ENCODE results near the gene CALML6.
"Not testable (repeated sequence)": the region's sequence is repeated elsewhere in the genome, so short reads cannot be mapped to it uniquely, and the experiment has no call there.

Gene CALML6

GRCh38 chr1:1926886-1927660 lies 12.0 kb downstream of the CALML6 start:
- DNase-seq: no peak

GRCh38 chr1:1927751-1928150 lies 12.7 kb downstream of the CALML6 start:
- no peak for DNase-seq

- DNase-seq: no peak
Observed at GRCh38 chr1:1928231-1929101, 13.4 kb downstream of the CALML6 start.

- no peak for DNase-seq
Observed at GRCh38 chr1:1929102-1929638, 14.1 kb downstream of the CALML6 start.

- DNase-seq: no peak
Observed at GRCh38 chr1:1929639-1930545, 14.8 kb downstream of the CALML6 start.

GRCh38 chr1:1934848-1935247 lies 19.8 kb downstream of the CALML6 start:
- not testable (repeated sequence) for DNase-seq

GRCh38 chr1:1937061-1937460 lies 22.0 kb downstream of the CALML6 start:
- DNase-seq: no peak

- no peak for DNase-seq
Observed at GRCh38 chr1:1937549-1938275, 22.7 kb downstream of the CALML6 start.

- DNase-seq: no peak
Observed at GRCh38 chr1:1938276-1938573, 23.2 kb downstream of the CALML6 start.

- no peak for DNase-seq
Observed at GRCh38 chr1:1938613-1939295, 23.7 kb downstream of the CALML6 start.

GRCh38 chr1:1939296-1940122 lies 24.4 kb downstream of the CALML6 start:
- DNase-seq: no peak

GRCh38 chr1:1940123-1940425 lies 25.0 kb downstream of the CALML6 start:
- DNase-seq: no peak

GRCh38 chr1:1941211-1941841 lies 26.3 kb downstream of the CALML6 start:
- DNase-seq: no peak

GRCh38 chr1:1941868-1942752 lies 27.1 kb downstream of the CALML6 start:
- no peak for DNase-seq

- DNase-seq: no peak
Observed at GRCh38 chr1:1942753-1943656, 27.9 kb downstream of the CALML6 start.

- peak in 1 of 2 experiments; percentile 42 for DNase-seq
Observed at GRCh38 chr1:1943834-1944570, 28.9 kb downstream of the CALML6 start.

- no peak for DNase-seq
Observed at GRCh38 chr1:1945782-1946393, 30.8 kb downstream of the CALML6 start.
